NCI-H82 (cell line): ENCODE results near the gene FZD8.

Source experiments
- DNase-seq: peaks from one replicate; lab custom pipeline; 2025; lab: John Stamatoyannopoulos, UW

FZD8 gene

DNA sequence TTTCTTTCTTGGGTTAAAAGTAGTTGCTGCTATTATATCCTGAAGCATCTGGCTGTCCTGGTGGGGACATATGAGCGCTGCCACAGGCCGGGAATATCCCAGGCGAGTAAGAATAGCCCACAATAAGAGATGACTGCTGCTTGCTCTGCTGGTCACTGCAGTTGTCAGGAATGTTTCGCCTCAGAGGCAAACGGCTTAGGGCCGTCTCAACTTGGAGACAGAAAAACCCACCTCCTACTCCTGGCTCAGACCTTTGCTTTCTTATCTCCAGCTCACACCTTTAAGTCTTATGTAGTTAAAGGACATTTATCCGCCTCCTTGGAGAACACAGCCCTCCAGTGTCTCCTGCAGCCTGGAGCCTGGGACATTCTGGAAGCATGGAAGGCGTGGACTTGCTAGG is 36.9 kb downstream of the FZD8 start, which contains the start of gene GJD4:
Gene GJD4, plus strand, starts transcription at position 151 of the 400 bp plus-strand sequence. Its CDS starts 227 bp downstream, at position 378.
- DNase-seq = no peak

GRCh38 chr10:35600193-35600592 is 41.9 kb downstream of the FZD8 start:
- peak; percentile 2 for DNase-seq

DNA sequence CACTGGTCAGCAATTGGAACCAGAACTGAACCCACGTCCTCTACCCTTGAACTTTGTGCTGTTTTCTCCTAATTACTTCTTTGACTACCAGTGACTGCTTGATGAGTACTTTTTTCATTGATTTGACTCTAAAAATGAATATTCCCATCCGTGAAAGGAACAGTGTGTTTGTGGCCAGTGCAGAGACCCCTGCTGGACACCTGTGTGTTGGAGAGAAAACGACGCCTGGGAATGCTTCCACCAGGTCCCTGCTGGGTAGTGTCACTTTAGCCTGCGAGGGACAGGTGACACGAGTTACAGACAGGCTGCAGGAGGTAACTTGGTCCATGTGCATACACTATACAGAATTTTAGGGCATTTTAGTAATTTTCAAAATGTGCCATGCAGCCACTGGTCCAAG is 43.7 kb downstream of the FZD8 start:
- no peak for DNase-seq

DNA sequence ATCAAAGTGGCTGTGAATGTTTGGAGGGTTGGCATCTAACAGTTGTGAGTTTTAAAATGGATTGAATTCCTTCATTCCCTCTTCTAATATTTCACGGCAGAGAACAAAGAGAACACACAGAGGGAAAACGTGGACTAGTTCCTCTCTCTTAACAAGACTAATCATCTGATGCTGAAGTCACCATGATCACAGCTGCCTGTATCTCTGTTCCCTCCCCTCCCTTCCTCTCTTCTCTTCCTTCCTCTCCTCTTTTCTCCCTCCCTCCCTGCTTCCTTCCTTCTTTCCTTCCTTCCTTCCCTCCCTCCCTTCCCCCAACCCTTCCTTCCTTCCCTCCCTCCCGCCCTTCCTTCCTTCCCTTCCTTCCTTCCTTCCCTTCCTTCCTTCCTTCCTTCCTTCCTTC is 47.0 kb downstream of the FZD8 start:
- DNase-seq = no peak

GRCh38 chr10:35594115-35595079 is 47.7 kb downstream of the FZD8 start:
- DNase-seq = no peak

DNA sequence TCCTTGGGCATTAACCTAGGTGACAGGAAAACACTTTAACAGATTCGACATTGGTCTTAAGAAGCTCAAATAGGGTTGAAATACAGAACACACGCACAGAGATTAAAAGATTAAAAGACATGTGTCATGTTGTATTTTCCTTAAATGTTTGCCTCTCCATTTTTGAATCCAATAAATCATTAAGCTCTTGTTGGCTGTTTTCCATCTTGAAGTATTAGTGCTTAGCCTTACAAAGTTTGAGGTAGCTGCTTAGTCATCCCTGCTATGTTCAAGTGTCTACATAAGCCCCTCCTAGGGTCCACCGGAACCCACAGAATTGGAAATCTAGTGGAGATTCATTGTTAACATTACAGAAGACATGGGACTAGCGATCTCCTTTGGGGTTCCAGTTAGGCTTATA is 49.7 kb downstream of the FZD8 start:
- DNase-seq = peak; percentile 67

DNA sequence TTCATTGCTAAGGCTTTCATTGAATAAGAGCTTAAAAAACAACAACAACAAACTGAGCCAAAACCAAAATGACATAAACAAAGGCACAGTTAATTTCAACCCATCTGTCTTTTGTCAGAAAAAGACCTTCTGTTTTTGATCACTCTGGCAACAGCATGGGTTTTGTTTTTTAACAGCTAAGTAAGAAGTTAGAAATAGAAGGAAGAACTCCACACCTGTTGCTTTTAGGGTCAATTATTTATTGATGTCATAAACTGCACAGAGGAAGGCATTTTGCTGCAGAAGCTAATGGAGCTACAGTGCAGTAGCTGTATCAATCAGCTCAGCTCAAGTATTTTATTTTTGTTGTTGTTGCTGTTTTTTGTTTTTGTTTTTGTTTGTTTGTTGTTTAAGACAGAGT is 53.3 kb downstream of the FZD8 start:
- no peak for DNase-seq
